Thoracic aorta (tissue), 2 donors: Measurements from ENCODE around the gene CHCHD1. TPM values are rescaled to one million over a fixed set of nuclear protein-coding genes. Genes with fewer than 3 reads are reported as not detected.

Source experiments
- ATAC-seq: fragments of 150-250 bp; one replicate; pipeline ENCODE4 v1.8.0; 2017; ENCODE audit warnings: low read depth; ENCODE audit not compliant: insufficient number of reproducible peaks, low FRiP score
- DNase-seq: peaks from one replicate; pipeline ENCODE4 v3.0.0-alpha.2; 2020; ENCODE audit warnings: low spot score
- H3K27ac ChIP-seq, 2 donors: fragments of 200-600 bp; sonication (generic); 1 replicate in 1 of 2; 2 replicates in 1 of 2; pipeline ENCODE4 v1.5.1; 2016; ENCODE audit warnings: mild to moderate bottlenecking in 2 of 2, moderate library complexity in 2 of 2
- H3K27me3 ChIP-seq: fragments of 200-600 bp; sonication (generic); replicated peaks from 2 replicates; pipeline ENCODE4 v1.6.0; 2016; ENCODE audit warnings: mild to moderate bottlenecking; ENCODE audit not compliant: insufficient read depth
- H3K36me3 ChIP-seq: fragments of 200-600 bp; sonication (generic); one replicate; pipeline ENCODE4 v1.5.1; 2016
- H3K4me1 ChIP-seq, 2 donors: fragments of 200-600 bp; sonication (generic); 1 replicate in 1 of 2; 2 replicates in 1 of 2; pipeline versions ENCODE4 v1.5.1 to v1.6.0; 2016; ENCODE audit warnings: low read depth in 2 of 2, mild to moderate bottlenecking in 1 of 2; ENCODE audit not compliant: control insufficient read depth in 1 of 2
- H3K4me3 ChIP-seq: fragments of 200-600 bp; sonication (generic); 2 replicates; pipeline ENCODE4 v1.5.1; 2016; ENCODE audit warnings: mild to moderate bottlenecking
- H3K9me3 ChIP-seq: fragments of 200-600 bp; sonication (generic); 2 replicates; pipeline ENCODE4 v1.5.1; 2016
- CTCF ChIP-seq: fragments of 200-600 bp; sonication (generic); IDR thresholded peaks from one replicate; pipeline ENCODE4 v1.5.1; 2019; ENCODE audit warnings: antibody characterized with exemption
- total RNA-seq, 2 donors: library from RNA; depleted of rRNA; stranded (reverse); fragments of >200 nt; gene quantifications; one replicate each; pipeline versions ENCODE4 v1.1.0 to v1.2.3, GENCODE V29; 2016

CHCHD1 gene
- total RNA-seq, 2 donors from 2014 or later, result 20.7 to 22.6 TPM

GRCh38 chr10:73807471-73807870 is 25.6 kb downstream of the CHCHD1 start:
- peaks cover 54% of the 10 kb centered on the region for H3K36me3 ChIP-seq
- ATAC-seq (no peak), DNase-seq (no peak)
- no peak for TF ChIP-seq CTCF
- H3K27ac ChIP-seq, result no peak overlapping the region
- H3K27me3 ChIP-seq, result no peaks in the 10 kb centered on the region
- H3K4me3 ChIP-seq, result no peak overlapping the region
- no peaks in the 10 kb centered on the region for H3K9me3 ChIP-seq
- peaks cover 12 to 29% of the 10 kb centered on the region in 2 donors for H3K4me1 ChIP-seq

GRCh38 chr10:73808021-73808815 is 26.4 kb downstream of the CHCHD1 start:
- no peak for DNase-seq
- no peak for TF ChIP-seq CTCF
- Histone ChIP-seq H3K36me3 (peaks cover 52% of the 10 kb centered on the region), H3K9me3 (no peaks in the 10 kb centered on the region), H3K4me3 (no peak overlapping the region), H3K27me3 (no peaks in the 10 kb centered on the region), H3K4me1 (peaks cover 12 to 29% of the 10 kb centered on the region in 2 donors), H3K27ac (no peak overlapping the region)
- ATAC-seq, result no peak

- Histone ChIP-seq H3K9me3 (no peaks in the 10 kb centered on the region), H3K27me3 (no peaks in the 10 kb centered on the region), H3K4me1 (peaks cover 12 to 29% of the 10 kb centered on the region in 2 donors), H3K36me3 (peaks cover 53% of the 10 kb centered on the region), H3K27ac (no peak overlapping the region), H3K4me3 (no peak overlapping the region)
- TF ChIP-seq CTCF, result no peak
- ATAC-seq, result no peak
- no peak for DNase-seq
These were observed 27.4 kb downstream of the CHCHD1 start for GRCh38 chr10:73809061-73809818.

- H3K27me3 ChIP-seq, result no peaks in the 10 kb centered on the region
- H3K27ac ChIP-seq, result peak overlapping the region; percentile 91 to 92
- peaks cover 13 to 29% of the 10 kb centered on the region in 2 donors for H3K4me1 ChIP-seq
- peaks cover 54% of the 10 kb centered on the region for H3K36me3 ChIP-seq
- peak overlapping the region; percentile 90 for H3K4me3 ChIP-seq
- ATAC-seq, result no peak
- no peaks in the 10 kb centered on the region for H3K9me3 ChIP-seq
- TF ChIP-seq CTCF, result no peak
- no peak for DNase-seq
These were observed 28.5 kb downstream of the CHCHD1 start for GRCh38 chr10:73810358-73810734.

GRCh38 chr10:73810735-73811465 is 29.1 kb downstream of the CHCHD1 start:
- peaks cover 52% of the 10 kb centered on the region for H3K36me3 ChIP-seq
- no peak for ATAC-seq

More at GRCh38 chr10:73810735-73811465, 29.1 kb downstream of the CHCHD1 start:
- Histone ChIP-seq H3K27ac (peak overlapping the region; percentile 91 to 92), H3K4me1 (peaks cover 18 to 34% of the 10 kb centered on the region in 2 donors), H3K27me3 (no peaks in the 10 kb centered on the region), H3K9me3 (no peaks in the 10 kb centered on the region), H3K4me3 (peak overlapping the region; percentile 90)
- DNase-seq, result no peak
- no peak for TF ChIP-seq CTCF
